HL-60/S4 treated with phorbol 12-myristate 13-acetate at 8.2 ng/mL for 4 days and 3 days (cell line): ENCODE measurements around the gene CFDP1.

Experiments used
- in situ Hi-C: fragments of 300-500 bp; cut with MboI; formaldehyde crosslinking; loops from 2 replicates; pipeline ENCODE4 v1.15.0; 2022; ENCODE audit warnings: low sequenced_read_pairs

CFDP1 gene

DNA sequence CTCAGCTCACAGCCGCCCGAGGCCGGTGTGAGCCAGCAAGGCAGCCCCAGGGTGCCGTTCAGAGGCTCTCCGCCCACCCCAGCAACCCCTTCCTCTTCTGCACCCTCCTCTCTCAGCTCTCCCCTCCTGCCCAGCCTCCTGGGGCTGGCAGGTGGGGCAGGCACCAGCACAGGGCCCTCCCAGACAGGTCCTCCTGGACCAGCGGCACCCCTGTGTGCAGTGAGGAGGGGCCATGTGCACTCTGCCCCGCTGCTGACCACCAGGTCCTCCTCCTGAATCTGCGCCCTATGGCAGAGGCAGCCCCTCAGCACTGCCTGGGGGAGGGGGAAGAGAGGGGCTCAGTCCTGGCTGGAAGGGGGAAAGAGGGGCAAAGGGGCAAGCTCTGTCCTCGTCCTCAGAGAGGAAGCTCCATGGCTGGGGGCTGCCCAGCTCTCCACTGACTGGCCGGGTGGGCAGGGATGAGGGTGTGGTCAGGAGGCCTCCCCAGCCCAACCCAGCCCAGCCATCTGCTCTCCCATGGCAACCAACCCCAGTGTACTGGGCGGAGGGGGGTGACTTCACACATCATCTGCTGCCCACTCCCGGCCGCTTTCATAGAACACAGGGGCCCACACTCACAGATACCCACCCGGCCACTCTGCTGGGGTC is 176.5 kb downstream of the CFDP1 start:
- in situ Hi-C loops, result no loop called here

GRCh38 chr16:75256059-75256571 is 177.2 kb downstream of the CFDP1 start:
- in situ Hi-C loops, result no loop called here

DNA sequence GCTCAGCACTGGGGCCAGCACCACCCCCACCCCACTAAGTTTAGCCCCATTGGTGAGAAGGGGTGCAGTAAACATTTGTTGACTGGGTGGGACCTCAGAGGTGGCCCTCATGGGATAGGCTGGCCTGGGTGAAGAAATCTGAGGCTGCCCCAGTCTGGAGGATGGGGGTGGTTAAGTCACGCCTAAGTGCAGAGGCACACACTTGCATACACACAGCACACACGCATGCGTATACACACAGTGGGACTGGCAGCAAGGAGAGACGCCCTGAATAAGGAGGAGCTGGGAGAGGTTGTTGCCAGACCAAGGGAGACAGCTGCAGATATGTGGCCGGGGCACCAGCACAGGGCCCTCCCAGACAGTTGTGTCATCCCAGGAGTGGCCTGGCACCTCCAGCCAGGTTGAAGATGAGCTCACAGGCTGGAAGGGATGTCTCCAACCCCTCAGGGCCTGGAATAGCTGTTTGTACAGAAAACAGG is 178.9 kb downstream of the CFDP1 start:
- in situ Hi-C loops, result no loop called here

- in situ Hi-C loops, result no loop called here
These were observed 180.1 kb downstream of the CFDP1 start for GRCh38 chr16:75252946-75253911.

DNA sequence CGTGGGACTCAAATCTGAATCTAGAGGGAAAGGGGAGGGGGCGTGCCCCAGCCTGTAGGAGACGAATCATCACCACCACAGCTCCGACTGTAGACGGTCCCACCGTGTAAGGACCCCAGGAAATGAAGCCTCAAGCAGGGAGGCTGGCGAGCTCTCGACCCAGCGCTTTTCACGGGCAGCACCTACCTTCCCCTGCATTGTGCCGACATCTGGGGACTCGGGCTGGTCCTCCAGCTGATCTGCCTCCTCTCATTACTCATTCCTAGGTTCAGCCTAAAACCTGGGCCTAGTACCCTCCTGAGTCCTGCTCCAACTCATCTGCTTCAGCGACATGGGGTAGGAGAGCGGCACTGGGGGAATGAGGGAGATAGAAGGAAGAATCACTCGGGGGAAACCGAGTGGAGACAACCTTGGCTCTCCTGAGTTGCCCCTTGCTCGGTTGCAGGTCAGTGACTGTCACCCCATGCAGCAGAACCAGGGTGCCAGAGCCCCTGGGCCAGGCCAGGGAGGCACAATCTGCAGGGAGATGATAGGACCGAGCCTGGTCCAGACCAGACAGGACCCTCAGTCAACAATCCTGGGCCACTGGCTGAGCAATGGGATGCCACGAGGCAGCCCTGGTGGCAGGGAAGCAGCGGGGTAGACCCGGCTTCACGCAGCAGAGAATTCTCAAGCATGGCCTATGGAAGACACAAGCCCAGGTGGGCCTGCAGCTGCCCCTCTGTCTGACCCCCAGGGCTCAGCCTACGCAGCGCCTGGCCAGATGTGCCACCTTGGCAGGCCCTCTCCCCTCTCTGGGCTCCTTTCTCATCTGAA is 181.0 kb downstream of the CFDP1 start:
- in situ Hi-C loops, result no loop called here

DNA sequence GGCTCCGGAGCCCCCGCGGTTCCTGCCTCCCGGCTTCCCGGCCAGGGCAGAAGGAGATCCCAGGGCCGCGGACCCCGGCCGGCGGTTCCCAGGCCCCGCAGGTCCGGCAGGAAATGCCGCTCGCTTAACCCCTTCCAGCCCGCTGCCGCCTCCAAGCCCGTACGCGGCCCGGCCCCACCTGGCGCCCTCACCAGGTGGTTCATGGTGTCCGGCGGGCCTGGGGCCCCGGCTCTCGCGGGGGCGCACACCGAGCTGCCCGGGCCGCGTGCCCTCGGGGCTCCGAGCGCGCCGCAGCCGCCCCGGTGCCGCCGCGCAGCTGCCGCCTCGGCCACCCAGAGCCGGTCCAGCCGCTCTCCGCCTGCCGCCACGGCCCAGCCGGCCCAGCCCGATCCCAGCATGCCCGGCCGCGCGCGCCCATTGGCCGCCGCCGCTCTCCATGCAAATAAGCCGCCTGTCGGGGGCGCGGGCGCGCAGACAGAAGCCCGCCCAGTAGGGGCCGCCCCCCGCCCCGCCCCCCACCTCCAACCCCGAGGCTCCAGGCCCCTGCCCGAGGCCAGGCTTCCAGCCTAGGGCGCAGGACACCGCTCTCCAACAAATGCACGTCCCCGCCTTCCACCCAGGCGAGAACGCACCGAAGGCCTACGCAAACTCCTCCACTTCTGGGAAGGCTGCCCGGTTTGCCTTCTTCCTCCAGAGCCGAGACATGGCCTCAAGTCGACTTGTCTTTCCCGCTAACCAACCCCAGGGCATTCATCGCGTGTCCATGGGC is 181.8 kb downstream of the CFDP1 start, which contains the start of gene BCAR1:
Gene BCAR1, minus strand, starts transcription at position 345 of the 769 bp plus-strand sequence. Its CDS starts 142 bp downstream, at position 203.
- in situ Hi-C loops, result no loop called here

DNA sequence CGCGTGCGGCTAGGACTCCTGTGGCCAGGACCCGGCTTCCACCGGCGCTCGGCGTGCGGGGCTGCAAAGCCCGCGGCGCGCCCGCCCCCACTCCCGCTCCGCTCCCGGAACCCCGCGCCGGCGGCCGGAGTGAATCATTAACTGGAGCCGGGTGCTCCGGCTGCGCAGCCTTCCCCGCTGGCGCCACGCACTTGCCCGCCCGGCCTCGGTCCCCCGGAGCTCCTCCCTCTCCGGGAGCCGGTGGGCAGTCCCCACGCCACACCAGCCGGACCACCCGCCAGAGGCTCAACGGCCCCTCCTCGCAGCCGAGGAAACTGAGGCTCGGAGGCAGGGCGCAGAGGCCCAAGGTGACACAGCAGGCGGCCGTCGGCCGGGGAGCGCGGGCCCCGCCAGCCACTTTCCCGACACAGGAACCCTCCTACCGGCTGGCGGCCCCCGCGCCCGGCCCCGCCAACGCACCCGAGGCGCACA is 182.5 kb downstream of the CFDP1 start:
- in situ Hi-C loops, result no loop called here

GRCh38 chr16:75250089-75250808 is 183.1 kb downstream of the CFDP1 start:
- in situ Hi-C loops, result no loop called here

- in situ Hi-C loops, result no loop called here
These were observed 183.9 kb downstream of the CFDP1 start for GRCh38 chr16:75249441-75249840.

GRCh38 chr16:75248536-75249380 is 184.5 kb downstream of the CFDP1 start:
- in situ Hi-C loops, result no loop called here

DNA sequence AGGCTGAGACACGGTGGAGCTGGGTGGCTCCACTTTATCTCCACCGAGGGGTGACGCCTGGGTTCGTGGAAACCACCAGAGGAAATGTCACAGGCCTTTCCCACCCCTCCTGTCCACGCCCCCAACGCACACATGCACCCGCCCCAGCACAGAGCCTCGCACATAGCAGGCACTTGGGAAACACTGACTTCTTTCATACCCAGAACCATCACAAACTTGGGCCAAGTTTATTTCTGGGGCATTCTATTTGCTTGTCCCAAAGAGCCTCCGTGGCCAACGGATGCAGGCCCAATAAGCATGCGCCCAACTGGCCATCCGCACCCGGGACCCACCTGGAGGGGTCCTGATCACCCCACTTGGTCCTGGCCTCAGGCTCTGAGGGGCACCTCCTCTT is 185.2 kb downstream of the CFDP1 start:
- in situ Hi-C loops, result no loop called here

DNA sequence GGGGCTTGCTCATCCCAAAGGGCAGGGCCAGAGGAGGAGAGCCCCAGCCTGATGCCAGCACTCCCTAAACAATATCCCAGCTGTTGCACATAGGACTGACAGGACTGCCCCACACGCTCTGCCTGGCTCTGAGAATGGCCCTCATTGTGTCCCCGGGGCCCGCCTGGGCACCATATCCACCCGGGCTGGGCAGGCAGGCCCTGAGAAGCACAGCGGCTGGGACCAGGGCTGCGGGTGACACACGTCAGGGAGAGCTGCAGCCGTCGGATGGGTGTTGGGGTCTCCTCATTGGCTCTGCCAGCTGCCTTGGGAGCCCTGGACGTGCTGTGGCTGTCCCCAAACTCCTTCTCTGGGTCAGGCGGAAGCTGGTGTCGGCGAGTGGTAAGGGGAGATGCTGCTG is 186.1 kb downstream of the CFDP1 start:
- in situ Hi-C loops, result no loop called here

GRCh38 chr16:75246504-75247205 is 186.6 kb downstream of the CFDP1 start:
- in situ Hi-C loops, result no loop called here

GRCh38 chr16:75244844-75245758 is 188.2 kb downstream of the CFDP1 start:
- in situ Hi-C loops, result no loop called here

- in situ Hi-C loops, result no loop called here
These were observed 189.0 kb downstream of the CFDP1 start for GRCh38 chr16:75244225-75244809.
